Neural cell (in vitro differentiated cells): ENCODE results near the gene PRKCE.

Source experiments
- CTCF ChIP-seq: fragments of 450-650 bp; IDR thresholded peaks from 2 replicates; pipeline ENCODE4 v1.5.1; 2014; ENCODE audit warnings: antibody characterized with exemption, mild to moderate bottlenecking, moderate library complexity; ENCODE audit not compliant: poor library complexity, severe bottlenecking
- EP300 ChIP-seq: fragments of 450-650 bp; conservative IDR thresholded peaks from 2 replicates; pipeline ENCODE4 v1.6.1; 2014; ENCODE audit warnings: antibody characterized with exemption, mild to moderate bottlenecking, moderate library complexity; ENCODE audit not compliant: poor library complexity, severe bottlenecking
- EZH2 ChIP-seq: fragments of 200-600, 300-800 bp; shearing (Covaris generic), sonication (generic); IDR thresholded peaks from 2 replicates; pipeline ENCODE4 v1.6.1; 2014; ENCODE audit warnings: antibody characterized with exemption, low read length, borderline replicate concordance, mild to moderate bottlenecking; ENCODE audit not compliant: insufficient read depth, poor library complexity, severe bottlenecking
- MXI1 ChIP-seq: fragments of 450-650 bp; conservative IDR thresholded peaks from 2 replicates; pipeline ENCODE4 v1.6.1; 2014; ENCODE audit warnings: antibody characterized with exemption, mild to moderate bottlenecking; ENCODE audit not compliant: poor library complexity, severe bottlenecking
- POLR2AphosphoS5 ChIP-seq: IDR thresholded peaks from 2 replicates; pipeline ENCODE4 v1.6.1; 2012
- TAF1 ChIP-seq: IDR thresholded peaks from 2 replicates; pipeline ENCODE4 v1.6.1; 2012; ENCODE audit warnings: low read depth

GRCh38 chr2:45912109-45912508 lies 260.6 kb downstream of the PRKCE start:
- no peak for TF ChIP-seq CTCF
- no peak for TF ChIP-seq POLR2AphosphoS5
- TF ChIP-seq EP300 = no peak
- no peak for TF ChIP-seq MXI1
- TF ChIP-seq EZH2 = no peak
- no peak for TF ChIP-seq TAF1
